A549 (cell line): ENCODE results near the gene RBBP8.

Experiments
- EP300 ChIP-seq, 2 experiments: fragments of >200 bp; sonication (Bioruptor Twin); formaldehyde crosslinking; IDR thresholded peaks; 2 replicates in 1 of 2; 3 replicates in 1 of 2; pipeline ENCODE4 v1.6.1; 2016 to 2017
- MAFK ChIP-seq: fragments of 450-650 bp; IDR thresholded peaks from 2 replicates; pipeline ENCODE4 v1.6.1; 2014; ENCODE audit not compliant: partially characterized antibody
- NPAS2 ChIP-seq: fragments of 250-450 bp; sonication (Bioruptor Pico); IDR thresholded peaks from 2 replicates; pipeline ENCODE4 v1.8.0; 2022; ENCODE audit warnings: mild to moderate bottlenecking, moderate library complexity, borderline replicate concordance
- POLR2A ChIP-seq: IDR thresholded peaks from 2 replicates; pipeline ENCODE4 v1.6.1; 2012; ENCODE audit warnings: mild to moderate bottlenecking, low read length
- RAD21 ChIP-seq, 2 experiments: fragments of >200 bp in 1 of 2; sonication (Bioruptor Twin) in 1 of 2; formaldehyde crosslinking in 1 of 2; IDR thresholded peaks in 1 of 2; conservative IDR thresholded peaks in 1 of 2; 2 replicates in 1 of 2; 3 replicates in 1 of 2; pipeline ENCODE4 v1.6.1; 2012 to 2018; ENCODE audit warnings: inconsistent platforms in 1 of 2
- RFX5 ChIP-seq: fragments of 450-650 bp; IDR thresholded peaks from 2 replicates; pipeline ENCODE4 v1.7.1; 2014; ENCODE audit warnings: antibody characterized with exemption, mild to moderate bottlenecking, moderate library complexity
- TF ChIP-seq, protein P1 (sequence below): fragments of >200 bp; sonication (Bioruptor Twin); formaldehyde crosslinking; IDR thresholded peaks from 3 replicates; pipeline ENCODE4 v1.5.1; 2016

DNA sequence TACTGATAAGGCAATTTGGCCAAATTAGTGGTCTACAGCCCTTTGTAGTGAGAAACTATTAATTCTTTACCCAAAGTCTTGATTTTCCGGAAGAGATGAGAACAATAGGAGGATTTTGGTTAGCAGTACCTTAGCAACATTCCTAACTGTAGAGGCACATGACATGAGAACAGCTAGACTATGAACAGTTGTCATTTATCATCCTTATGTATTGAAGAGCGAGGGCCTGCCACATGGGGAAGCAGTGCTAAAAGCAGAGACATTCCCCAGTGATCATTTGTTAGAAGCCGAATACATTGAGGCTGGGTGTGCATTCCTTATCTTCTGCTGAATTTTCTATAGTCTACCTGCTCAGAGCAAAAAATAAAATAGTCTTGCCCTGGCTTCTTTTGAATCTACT is 65.2 kb downstream of the RBBP8 start:
- TF ChIP-seq EP300 (IDR thresholded peaks at IDR 0.05) (no peak), NPAS2 (CRISPR knock-in tag) (no peak), RAD21 (conservative IDR thresholded peaks at IDR 0.05 in 1 of 2, IDR thresholded peaks at IDR 0.05 in 1 of 2) (no peak), RFX5 (no peak), POLR2A (no peak), MAFK (no peak)
- TF ChIP-seq, protein P1, sequence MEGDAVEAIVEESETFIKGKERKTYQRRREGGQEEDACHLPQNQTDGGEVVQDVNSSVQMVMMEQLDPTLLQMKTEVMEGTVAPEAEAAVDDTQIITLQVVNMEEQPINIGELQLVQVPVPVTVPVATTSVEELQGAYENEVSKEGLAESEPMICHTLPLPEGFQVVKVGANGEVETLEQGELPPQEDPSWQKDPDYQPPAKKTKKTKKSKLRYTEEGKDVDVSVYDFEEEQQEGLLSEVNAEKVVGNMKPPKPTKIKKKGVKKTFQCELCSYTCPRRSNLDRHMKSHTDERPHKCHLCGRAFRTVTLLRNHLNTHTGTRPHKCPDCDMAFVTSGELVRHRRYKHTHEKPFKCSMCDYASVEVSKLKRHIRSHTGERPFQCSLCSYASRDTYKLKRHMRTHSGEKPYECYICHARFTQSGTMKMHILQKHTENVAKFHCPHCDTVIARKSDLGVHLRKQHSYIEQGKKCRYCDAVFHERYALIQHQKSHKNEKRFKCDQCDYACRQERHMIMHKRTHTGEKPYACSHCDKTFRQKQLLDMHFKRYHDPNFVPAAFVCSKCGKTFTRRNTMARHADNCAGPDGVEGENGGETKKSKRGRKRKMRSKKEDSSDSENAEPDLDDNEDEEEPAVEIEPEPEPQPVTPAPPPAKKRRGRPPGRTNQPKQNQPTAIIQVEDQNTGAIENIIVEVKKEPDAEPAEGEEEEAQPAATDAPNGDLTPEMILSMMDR = no peak
